ENCODE measurements around the gene AREG. TPM values are rescaled to one million over a fixed set of nuclear protein-coding genes. Genes with fewer than 3 reads are reported as not detected.

AREG gene
- total RNA-seq, 2 experiments from 2014 or later, result not detected

- Mint-ChIP-seq H3K4me1 (ENCODE audit: low read depth) (no peaks in the 10 kb centered on the region), H3K9me3 (ENCODE audit: insufficient read depth) (peaks cover 4% of the 10 kb centered on the region), H3K27ac (no peak overlapping the region), H3K4me3 (no peak overlapping the region), H3K36me3 (ENCODE audit: low read depth) (no peaks in the 10 kb centered on the region), H3K27me3 (ENCODE audit: low read depth) (no peaks in the 10 kb centered on the region)
- no peak for DNase-seq
- ChIA-PET CTCF (no interaction called here), POLR2A (no interaction called here)
- no peak for ATAC-seq
These were observed 59.3 kb downstream of the AREG start for GRCh38 chr4:74504212-74504611.

Other genes starting within 250 kb of the AREG start
- not detected for gene EPGN, start 136.7 kb upstream of the AREG start, total RNA-seq
- gene EREG, start 80.0 kb upstream of the AREG start, total RNA-seq, result not detected